ENCODE data around the gene NXPE1.

NXPE1 gene

DNA sequence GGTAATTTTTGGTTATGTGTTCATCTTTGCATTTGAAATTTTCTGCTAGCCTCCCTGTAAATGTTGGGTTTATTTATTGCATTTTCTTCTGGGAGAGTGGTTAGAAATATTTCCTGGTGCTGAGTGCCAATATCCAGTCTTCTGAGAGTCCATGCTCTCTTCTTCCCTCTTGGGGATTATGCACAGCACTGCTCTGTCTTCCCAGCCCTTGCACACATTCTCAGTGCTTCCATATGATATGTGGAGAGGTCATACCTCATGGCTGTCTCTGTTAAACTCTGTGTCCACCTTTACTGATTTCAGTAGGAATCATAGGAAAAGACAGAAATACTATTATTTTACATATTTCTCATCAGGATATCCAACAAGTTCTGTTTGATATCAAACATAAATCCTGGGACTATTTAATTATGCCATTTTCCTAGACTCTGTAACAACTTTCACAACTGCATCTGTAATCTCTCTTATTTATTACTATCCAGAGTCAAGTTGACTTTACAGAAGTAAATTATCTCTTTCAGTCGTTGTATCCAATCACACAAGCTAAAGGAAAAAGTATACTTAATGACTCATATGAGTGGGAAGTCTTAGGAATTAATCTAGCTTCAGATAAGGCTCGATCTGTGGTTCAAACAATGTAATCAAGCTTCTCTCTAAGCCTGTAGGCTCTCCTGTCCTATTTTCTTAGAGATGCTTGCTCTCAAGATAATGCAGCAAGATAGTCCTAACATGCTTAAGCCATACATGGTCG, 2.7 kb upstream of the NXPE1 start:
- DNase-seq (ENCODE audit: low read depth) = no peak

DNA sequence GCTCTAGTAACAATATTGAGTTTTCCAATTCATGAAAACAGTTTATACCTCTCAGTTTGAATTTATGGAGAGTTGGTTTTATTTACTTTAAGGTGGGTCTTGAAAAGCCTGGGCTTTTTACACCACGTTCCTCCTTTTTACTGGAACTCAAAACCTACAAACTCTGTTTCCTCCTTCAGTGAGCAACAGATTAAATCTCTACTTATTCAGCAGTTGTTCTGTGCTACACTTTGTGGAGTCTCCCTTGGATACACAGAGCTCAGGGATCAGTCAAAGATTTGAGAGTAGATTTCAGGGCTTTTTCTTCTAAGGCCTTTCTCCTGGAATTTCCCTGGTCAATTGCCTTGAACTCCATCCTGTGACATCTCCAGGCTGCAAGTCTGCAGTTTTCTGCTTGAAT, 3.5 kb downstream of the NXPE1 start:
- DNase-seq (ENCODE audit: low read depth) = no peak

DNA sequence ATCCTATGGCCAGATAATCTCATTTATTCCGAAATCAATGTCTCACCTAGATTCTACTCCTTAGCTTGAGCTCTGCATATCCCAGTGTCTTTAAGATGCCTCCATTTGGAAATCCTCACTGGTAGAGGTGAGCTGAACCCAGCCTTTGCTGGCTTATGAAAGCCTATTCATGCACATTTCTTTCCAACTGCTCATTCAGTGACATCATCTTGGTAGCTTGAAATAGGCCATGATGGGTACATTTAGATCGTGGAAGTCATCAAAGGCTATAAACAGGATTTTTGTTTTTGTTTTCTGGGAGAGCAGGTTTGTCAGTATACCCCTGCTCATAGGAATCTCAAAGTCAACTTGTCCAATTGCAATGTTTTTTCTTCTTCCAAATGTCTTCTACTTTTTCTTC, 6.0 kb downstream of the NXPE1 start:
- no peak for DNase-seq (ENCODE audit: low read depth)

DNA sequence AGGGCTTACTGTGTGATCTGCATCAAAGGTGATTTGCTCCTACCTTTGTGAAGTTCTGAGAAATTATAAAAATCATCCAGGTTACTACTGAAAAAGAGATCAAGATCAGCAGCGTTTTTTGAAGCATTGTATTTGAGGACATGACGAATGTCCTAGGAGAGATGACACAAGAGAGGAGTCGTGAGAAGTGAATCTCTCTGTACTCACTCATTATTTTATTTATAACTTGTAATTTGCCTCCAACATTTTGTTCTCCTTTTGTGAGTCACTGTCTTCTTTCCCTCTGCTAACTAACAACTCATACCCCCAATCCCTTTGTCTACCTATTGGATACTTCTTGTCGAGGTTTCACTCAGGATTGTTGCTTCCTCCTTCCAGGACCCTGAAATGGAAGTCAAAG, 8.6 kb downstream of the NXPE1 start:
- DNase-seq (ENCODE audit: low read depth) = no peak

GRCh38 chr11:114525682-114526081, 34.0 kb downstream of the NXPE1 start:
- DNase-seq (ENCODE audit: low read depth) = no peak

- DNase-seq (ENCODE audit: low read depth) = no peak
These were observed 35.6 kb downstream of the NXPE1 start for GRCh38 chr11:114524122-114524521.

DNA sequence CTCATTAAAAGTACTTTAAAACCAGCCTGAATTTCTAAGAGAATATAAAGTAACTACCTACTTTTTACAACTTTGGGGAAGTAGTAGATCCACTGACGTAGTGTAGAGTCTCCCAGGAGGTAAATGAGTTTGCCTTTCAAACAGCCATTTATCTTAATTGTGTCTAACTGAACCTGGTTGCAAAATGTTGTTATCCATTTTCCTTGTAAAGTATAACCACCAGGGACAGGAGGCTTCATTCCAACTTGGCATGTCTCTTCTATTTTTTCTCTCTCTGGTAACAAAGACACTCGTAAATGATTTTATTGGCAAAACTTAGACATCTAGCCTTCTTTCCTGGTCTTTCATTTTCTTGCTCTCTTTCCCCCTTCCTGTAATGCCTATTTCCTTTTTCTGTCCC, 36.9 kb downstream of the NXPE1 start:
- no peak for DNase-seq (ENCODE audit: low read depth)

- no peak for DNase-seq (ENCODE audit: low read depth)
These were observed 48.1 kb downstream of the NXPE1 start for GRCh38 chr11:114511538-114511937.

- no peak for DNase-seq (ENCODE audit: low read depth)
These were observed 48.6 kb downstream of the NXPE1 start for GRCh38 chr11:114511079-114511478.

- DNase-seq (ENCODE audit: low read depth) = no peak
These were observed 57.8 kb downstream of the NXPE1 start for GRCh38 chr11:114501901-114502300.

- DNase-seq (ENCODE audit: low read depth) = no peak
These were observed 59.9 kb downstream of the NXPE1 start for GRCh38 chr11:114499756-114500155.

DNA sequence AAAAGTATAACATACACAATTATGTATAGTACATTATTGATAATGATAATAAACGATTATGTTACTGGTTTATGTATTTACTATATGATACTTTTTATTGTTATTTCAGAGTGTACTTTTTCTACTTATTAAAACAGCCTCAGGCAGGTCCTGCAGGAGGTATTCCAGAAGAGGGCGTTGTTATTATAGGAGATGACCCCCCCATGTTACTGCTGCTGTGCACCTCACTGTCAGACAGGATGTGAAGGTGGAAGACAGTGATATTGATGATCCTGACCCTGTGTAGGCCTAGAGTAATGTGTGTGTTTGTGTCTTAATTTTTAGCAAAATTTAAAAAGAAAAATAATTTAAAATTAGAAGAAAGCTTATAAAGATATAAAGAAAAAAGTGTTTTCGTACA, 62.8 kb downstream of the NXPE1 start:
- DNase-seq (ENCODE audit: low read depth) = no peak

DNA sequence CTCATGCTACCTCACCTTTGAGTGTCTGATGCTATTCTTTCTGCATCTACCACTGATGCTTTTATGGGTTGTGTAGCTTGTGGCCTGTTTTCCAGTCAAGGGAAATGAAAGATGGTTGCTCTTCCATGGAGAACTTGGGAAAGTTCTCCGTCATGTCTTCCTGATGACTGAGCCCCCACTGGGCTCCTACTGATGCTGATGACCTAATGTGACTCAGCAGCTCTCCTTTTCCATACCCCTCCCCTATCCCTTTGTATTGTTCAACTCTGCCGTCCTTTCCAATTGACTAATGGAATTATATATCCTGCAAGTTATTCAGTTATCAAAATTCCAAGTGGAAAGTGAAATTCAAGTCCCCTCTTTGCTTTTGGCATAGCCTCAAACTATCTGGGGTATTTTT, 75.8 kb downstream of the NXPE1 start:
- no peak for DNase-seq (ENCODE audit: low read depth)

GRCh38 chr11:114482114-114482513, 77.6 kb downstream of the NXPE1 start:
- DNase-seq (ENCODE audit: low read depth) = no peak

DNA sequence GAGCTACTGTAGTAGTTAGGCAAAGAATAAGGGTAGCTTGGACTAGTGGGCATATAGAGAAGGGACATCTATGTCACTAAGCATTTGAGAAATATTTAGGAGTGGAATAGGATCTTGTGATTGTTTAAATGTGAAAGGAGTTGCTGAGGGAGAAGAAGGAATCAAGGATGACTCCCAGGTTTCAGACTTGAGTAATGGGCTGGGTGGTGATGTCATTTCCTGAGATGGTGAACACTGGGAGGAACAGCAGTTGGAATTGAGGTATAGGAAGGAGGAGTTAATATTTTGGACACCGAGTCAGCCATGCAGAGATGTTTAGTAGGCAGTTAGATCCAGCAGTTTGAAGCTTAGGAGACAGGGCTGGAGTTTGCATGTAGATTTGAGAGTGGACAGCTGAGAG, 80.3 kb downstream of the NXPE1 start:
- DNase-seq (ENCODE audit: low read depth) = no peak

GRCh38 chr11:114478768-114479167, 80.9 kb downstream of the NXPE1 start:
- no peak for DNase-seq (ENCODE audit: low read depth)

DNA sequence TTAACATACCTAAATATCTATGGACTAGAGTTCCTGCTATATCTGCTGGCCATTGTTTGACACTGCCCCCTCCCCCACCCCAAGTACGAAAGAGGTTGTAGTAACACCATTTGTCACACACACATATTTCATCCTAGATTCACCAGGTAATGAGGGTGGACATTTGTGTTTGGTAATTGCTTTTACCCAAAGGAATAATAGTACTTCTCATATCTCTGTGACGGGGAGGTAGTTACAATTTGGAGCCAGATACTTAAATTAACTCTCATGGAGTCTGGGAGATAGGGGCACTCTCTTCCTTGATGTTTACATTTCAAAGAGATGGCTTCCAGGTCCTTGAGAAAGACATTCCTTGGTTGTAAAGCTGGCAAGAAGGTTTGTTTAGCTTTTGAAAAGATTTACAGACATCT, 81.7 kb downstream of the NXPE1 start:
- DNase-seq (ENCODE audit: low read depth) = no peak

- no peak for DNase-seq (ENCODE audit: low read depth)
These were observed 87.0 kb downstream of the NXPE1 start for GRCh38 chr11:114472661-114473060.

Measured in activated T-helper 1 cell treated with Interleukin-2 at 50 U/mL for 16 hours (primary cell).